Activated CD4-positive, alpha-beta memory T cell treated with anti-CD3 and anti-CD28 coated beads, Interleukin-2, amount 10 ng/mL, durations not matched to agents 7 days and 5 days (primary cell): ENCODE results near the gene SYT14. TPM values are rescaled to one million over a fixed set of nuclear protein-coding genes. Genes with fewer than 3 reads are reported as not detected.
"Not testable (repeated sequence)": the region's sequence is repeated elsewhere in the genome, so short reads cannot be mapped to it uniquely, and the experiment has no call there.

ENCODE experiments used
- CTCF ChIA-PET: fragments of 350-600 bp; sonication (Branson Sonifier 250); formaldehyde crosslinking; loops from one replicate; lab custom pipeline; 2021; ENCODE audit warnings: antibody characterized with exemption, inconsistent platforms; lab: Charles Lee
- POLR2A ChIA-PET: fragments of 350-600 bp; sonication (Branson Sonifier 250); formaldehyde crosslinking; loops from one replicate; lab custom pipeline; 2021; ENCODE audit warnings: antibody characterized with exemption; lab: Charles Lee
- DNase-seq: peaks from one replicate; pipeline ENCODE4 v3.0.0-alpha.2; 2020
- H3K27ac Mint-ChIP-seq: one replicate; pipeline ENCODE4 v1.8.0; 2021; ENCODE audit warnings: mild to moderate bottlenecking, mixed read lengths
- H3K27me3 Mint-ChIP-seq: one replicate; pipeline ENCODE4 v1.8.0; 2021; ENCODE audit warnings: mixed read lengths
- H3K36me3 Mint-ChIP-seq: one replicate; pipeline ENCODE4 v1.8.0; 2021; ENCODE audit warnings: low read depth, mixed read lengths
- H3K4me1 Mint-ChIP-seq: one replicate; pipeline ENCODE4 v1.8.0; 2021; ENCODE audit warnings: mixed read lengths
- H3K4me3 Mint-ChIP-seq: one replicate; pipeline ENCODE4 v1.8.0; 2021; ENCODE audit warnings: mild to moderate bottlenecking, mixed read lengths
- H3K9me3 Mint-ChIP-seq: one replicate; pipeline ENCODE4 v1.8.0; 2021; ENCODE audit warnings: mixed read lengths
- total RNA-seq, 2 experiments: library from RNA; stranded (reverse); gene quantifications; one replicate each; pipeline ENCODE4 v1.2.3, GENCODE V29; 2021

SYT14 gene
- total RNA-seq, 2 experiments from 2014 or later, result not detected

DNA sequence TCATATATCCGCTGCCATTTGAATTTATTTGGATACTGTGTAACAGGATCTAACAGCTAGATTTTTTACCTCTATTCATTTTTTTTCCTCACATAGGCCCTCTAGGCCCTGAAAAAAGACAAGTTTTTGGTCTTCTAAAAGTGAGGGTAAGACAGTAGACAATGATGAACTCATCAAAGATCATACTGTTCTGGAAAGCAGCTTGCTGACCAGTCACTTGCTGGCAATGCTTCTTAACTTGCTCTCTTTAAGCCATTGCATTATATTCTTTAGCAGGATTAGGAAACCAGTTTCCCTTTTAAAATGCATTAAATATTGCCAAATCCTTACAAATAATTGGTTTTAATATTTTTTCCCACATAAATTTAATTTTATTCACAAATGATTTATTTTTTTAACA, 65.5 kb downstream of the SYT14 start:
- POLR2A ChIA-PET, result no interaction called here
- DNase-seq, result no peak
- Mint-ChIP-seq H3K4me3 (no peak overlapping the region), H3K4me1 (no peaks in the 10 kb centered on the region), H3K9me3 (no peaks in the 10 kb centered on the region), H3K27me3 (peaks cover 9% of the 10 kb centered on the region), H3K36me3 (no peaks in the 10 kb centered on the region), H3K27ac (no peak overlapping the region)
- CTCF ChIA-PET, result no interaction called here

- H3K27ac Mint-ChIP-seq, result no peak overlapping the region
Measured at GRCh38 chr1:210010161-210010560, 72.1 kb downstream of the SYT14 start.

DNA sequence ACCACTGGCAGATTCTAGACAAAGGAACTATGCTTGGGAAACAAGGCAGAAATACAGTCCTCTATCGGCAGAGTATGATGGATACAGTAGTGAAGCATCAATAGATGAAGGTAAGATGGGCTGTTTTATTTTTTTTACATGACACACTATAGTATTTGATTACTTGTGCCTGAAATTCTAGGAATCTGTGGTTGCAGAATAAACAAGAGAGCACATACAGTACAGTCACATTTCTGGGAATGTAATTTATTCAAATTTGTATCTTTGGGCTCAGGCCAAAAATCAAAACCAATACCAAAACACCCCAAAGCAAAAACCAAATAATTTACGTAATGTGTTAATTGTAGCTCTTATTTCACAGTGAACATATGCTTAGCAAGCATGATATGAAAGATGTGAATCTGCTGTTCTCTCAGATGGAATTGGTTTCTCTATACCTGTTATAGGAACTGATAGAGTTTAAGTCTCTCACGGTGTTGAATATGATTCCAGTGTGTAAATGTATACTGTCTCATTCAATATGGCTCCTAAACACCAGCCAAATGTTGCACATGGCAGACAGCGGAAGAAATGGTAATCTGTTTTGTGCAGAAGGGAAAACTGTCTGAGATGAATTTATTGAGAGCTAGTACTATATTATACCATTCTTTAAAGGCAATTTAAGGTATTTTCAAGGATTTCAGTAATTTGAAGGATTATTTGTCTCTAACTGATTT, 83.3 kb downstream of the SYT14 start:
- DNase-seq, result no peak
- CTCF ChIA-PET, result interaction anchor here (0.5 kb wide), 1 partner anchor 31 kb away, joined by 4 read pairs; no protein-coding TSS in a partner anchor
- no peaks in the 10 kb centered on the region for H3K4me1 Mint-ChIP-seq
- no peaks in the 10 kb centered on the region for H3K36me3 Mint-ChIP-seq
- POLR2A ChIA-PET, result no interaction called here
- no peak overlapping the region for H3K4me3 Mint-ChIP-seq
- peaks cover 2% of the 10 kb centered on the region for H3K27me3 Mint-ChIP-seq
- H3K9me3 Mint-ChIP-seq, result no peaks in the 10 kb centered on the region
- no peak overlapping the region for H3K27ac Mint-ChIP-seq

More at GRCh38 chr1:210010161-210010560, 72.1 kb downstream of the SYT14 start:
- Mint-ChIP-seq H3K4me1 (no peaks in the 10 kb centered on the region), H3K9me3 (no peaks in the 10 kb centered on the region), H3K4me3 (no peak overlapping the region), H3K27me3 (no peaks in the 10 kb centered on the region), H3K36me3 (no peaks in the 10 kb centered on the region)
- ChIA-PET POLR2A (no interaction called here), CTCF (no interaction called here)
- no peak for DNase-seq

- no peak overlapping the region for H3K4me3 Mint-ChIP-seq
- no peak overlapping the region for H3K27ac Mint-ChIP-seq
- H3K27me3 Mint-ChIP-seq, result no peaks in the 10 kb centered on the region
- DNase-seq, result no peak
- CTCF ChIA-PET, result no interaction called here
- POLR2A ChIA-PET, result no interaction called here
- H3K36me3 Mint-ChIP-seq, result no peaks in the 10 kb centered on the region
- H3K9me3 Mint-ChIP-seq, result no peaks in the 10 kb centered on the region
- H3K4me1 Mint-ChIP-seq, result no peaks in the 10 kb centered on the region
Measured at GRCh38 chr1:210022044-210022443, 84.0 kb downstream of the SYT14 start.

GRCh38 chr1:210024282-210024681, 86.3 kb downstream of the SYT14 start:
- Mint-ChIP-seq H3K27me3 (no peaks in the 10 kb centered on the region), H3K9me3 (no peaks in the 10 kb centered on the region), H3K4me1 (no peaks in the 10 kb centered on the region), H3K4me3 (no peak overlapping the region), H3K36me3 (no peaks in the 10 kb centered on the region), H3K27ac (no peak overlapping the region)
- POLR2A ChIA-PET, result no interaction called here
- DNase-seq, result no peak
- CTCF ChIA-PET, result no interaction called here

DNA sequence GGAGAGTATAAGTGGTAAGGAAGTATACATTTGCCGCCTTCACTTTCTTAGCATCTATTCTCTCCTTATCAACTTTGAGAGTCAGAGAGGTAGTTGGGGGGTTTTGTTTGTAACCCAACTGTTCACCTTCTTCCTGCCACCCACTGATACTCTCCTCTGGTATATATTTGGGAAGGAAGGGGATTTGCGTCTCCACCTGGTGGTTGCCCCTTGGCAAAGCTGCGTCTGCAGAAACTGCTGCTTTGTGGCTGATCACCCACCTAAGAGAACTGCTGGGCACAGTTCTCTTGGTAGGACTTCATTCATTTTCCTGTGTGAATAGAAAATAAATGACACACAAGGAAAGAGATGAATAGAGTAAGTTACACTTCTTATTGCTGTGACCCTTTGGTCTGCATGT, 87.0 kb downstream of the SYT14 start:
- no peak for DNase-seq
- no peaks in the 10 kb centered on the region for H3K36me3 Mint-ChIP-seq
- CTCF ChIA-PET, result no interaction called here

GRCh38 chr1:210025870-210026269, 87.9 kb downstream of the SYT14 start:
- Mint-ChIP-seq H3K36me3 (no peaks in the 10 kb centered on the region), H3K9me3 (no peaks in the 10 kb centered on the region), H3K4me3 (no peak overlapping the region), H3K27ac (no peak overlapping the region), H3K4me1 (no peaks in the 10 kb centered on the region), H3K27me3 (no peaks in the 10 kb centered on the region)
- ChIA-PET POLR2A (no interaction called here), CTCF (interaction anchor here (0.7 kb wide), 2 partner anchors 14 to 374 kb away, joined by 3 read pairs; no protein-coding TSS in a partner anchor)
- no peak for DNase-seq

More for the DNA sequence above, 87.0 kb downstream of the SYT14 start:
- Mint-ChIP-seq H3K9me3 (no peaks in the 10 kb centered on the region), H3K4me3 (no peak overlapping the region), H3K27me3 (no peaks in the 10 kb centered on the region), H3K27ac (no peak overlapping the region), H3K4me1 (no peaks in the 10 kb centered on the region)
- POLR2A ChIA-PET, result no interaction called here

DNA sequence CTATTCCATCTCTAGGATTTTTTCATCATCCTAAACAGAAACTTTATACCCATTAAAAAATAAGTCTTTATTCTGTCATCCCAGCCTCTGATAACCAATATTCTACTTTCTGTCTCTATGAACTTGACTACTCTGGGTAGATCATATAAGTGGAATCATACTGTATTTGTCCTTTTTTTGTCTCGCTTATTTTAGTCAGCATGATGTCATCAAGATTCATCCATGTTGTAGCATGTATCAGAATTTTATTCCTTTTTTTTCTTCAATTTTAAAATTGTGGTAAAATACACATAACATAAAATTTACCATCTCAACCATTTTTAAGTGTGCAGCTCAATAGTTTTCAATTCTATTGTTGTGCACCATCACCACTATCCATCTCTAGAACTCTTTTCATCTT, 90.0 kb downstream of the SYT14 start:
- Mint-ChIP-seq H3K4me1 (no peaks in the 10 kb centered on the region), H3K9me3 (no peaks in the 10 kb centered on the region), H3K36me3 (no peaks in the 10 kb centered on the region), H3K4me3 (no peak overlapping the region), H3K27me3 (no peaks in the 10 kb centered on the region), H3K27ac (no peak overlapping the region)
- no peak for DNase-seq
- ChIA-PET POLR2A (no interaction called here), CTCF (no interaction called here)

- Mint-ChIP-seq H3K9me3 (no peaks in the 10 kb centered on the region), H3K36me3 (no peaks in the 10 kb centered on the region), H3K27me3 (no peaks in the 10 kb centered on the region), H3K27ac (no peak overlapping the region), H3K4me1 (no peaks in the 10 kb centered on the region), H3K4me3 (no peak overlapping the region)
- DNase-seq, result no peak
- ChIA-PET CTCF (no interaction called here), POLR2A (no interaction called here)
Measured at GRCh38 chr1:210031473-210031872, 93.5 kb downstream of the SYT14 start.

DNA sequence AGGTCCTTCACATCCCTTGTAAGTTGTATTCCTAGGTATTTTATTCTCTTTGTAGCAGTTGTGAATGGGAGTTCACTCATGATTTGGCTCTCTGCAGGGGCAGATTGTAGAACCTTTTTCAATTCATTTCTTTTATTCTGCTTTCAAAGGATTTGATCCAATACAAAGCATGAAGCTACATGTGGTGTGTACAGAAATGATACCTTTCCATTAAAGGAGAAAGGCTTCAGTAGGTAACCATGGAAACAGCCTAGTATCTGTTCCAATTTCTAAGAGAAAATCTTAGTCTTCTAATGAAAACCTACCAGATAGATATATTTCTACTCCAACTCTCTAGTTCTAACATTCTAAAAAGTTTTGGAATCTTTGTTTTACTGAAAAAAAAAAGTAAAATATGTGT, 105.0 kb downstream of the SYT14 start:
- Mint-ChIP-seq H3K27ac (no peak overlapping the region), H3K4me1 (no peaks in the 10 kb centered on the region), H3K36me3 (no peaks in the 10 kb centered on the region), H3K27me3 (no peaks in the 10 kb centered on the region), H3K9me3 (no peaks in the 10 kb centered on the region), H3K4me3 (no peak overlapping the region)
- DNase-seq, result no peak
- ChIA-PET CTCF (no interaction called here), POLR2A (no interaction called here)

- no peaks in the 10 kb centered on the region for H3K36me3 Mint-ChIP-seq
- H3K4me1 Mint-ChIP-seq, result no peaks in the 10 kb centered on the region
- H3K27ac Mint-ChIP-seq, result no peak overlapping the region
- DNase-seq, result no peak
- H3K9me3 Mint-ChIP-seq, result no peaks in the 10 kb centered on the region
- ChIA-PET CTCF (no interaction called here), POLR2A (no interaction called here)
- H3K4me3 Mint-ChIP-seq, result no peak overlapping the region
- no peaks in the 10 kb centered on the region for H3K27me3 Mint-ChIP-seq
Measured at GRCh38 chr1:210049616-210050015, 111.6 kb downstream of the SYT14 start.

DNA sequence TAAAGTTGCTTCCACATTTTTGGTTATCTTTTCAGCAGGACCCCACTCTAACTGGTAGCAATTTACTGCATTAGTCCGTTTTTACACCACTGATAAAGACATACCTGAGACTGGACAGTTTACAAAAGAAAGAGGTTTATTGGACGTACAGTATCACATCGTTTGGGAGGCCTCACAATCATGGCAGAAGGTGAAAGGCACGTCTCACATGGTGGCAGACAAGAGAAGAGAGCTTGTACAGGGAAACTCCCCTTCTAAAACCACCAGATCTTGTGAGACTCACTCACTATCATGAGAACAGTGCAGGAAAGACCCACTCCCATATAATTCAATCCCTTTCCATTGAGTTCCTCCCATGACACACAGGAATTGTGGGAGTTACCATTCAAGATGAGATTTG, 112.5 kb downstream of the SYT14 start:
- POLR2A ChIA-PET, H3K36me3 Mint-ChIP-seq, H3K4me3 Mint-ChIP-seq: not testable (repeated sequence)

GRCh38 chr1:210053126-210053525, 115.1 kb downstream of the SYT14 start:
- H3K4me3 Mint-ChIP-seq, result no peak overlapping the region
- no peak overlapping the region for H3K27ac Mint-ChIP-seq
- H3K9me3 Mint-ChIP-seq, result no peaks in the 10 kb centered on the region
- ChIA-PET CTCF (interaction anchor here (0.7 kb wide), 1 partner anchor 20 kb away, joined by 4 read pairs; no protein-coding TSS in a partner anchor), POLR2A (interaction anchor here (1.0 kb wide), 1 partner anchor 23 kb away, joined by 3 read pairs; no protein-coding TSS in a partner anchor)
- H3K36me3 Mint-ChIP-seq, result no peaks in the 10 kb centered on the region
- DNase-seq, result no peak
- H3K27me3 Mint-ChIP-seq, result peaks cover 1% of the 10 kb centered on the region
- H3K4me1 Mint-ChIP-seq, result no peaks in the 10 kb centered on the region

More for the DNA sequence above, 112.5 kb downstream of the SYT14 start:
- H3K4me1 Mint-ChIP-seq, H3K9me3 Mint-ChIP-seq, H3K27ac Mint-ChIP-seq, CTCF ChIA-PET, DNase-seq, H3K27me3 Mint-ChIP-seq: not testable (repeated sequence)

DNA sequence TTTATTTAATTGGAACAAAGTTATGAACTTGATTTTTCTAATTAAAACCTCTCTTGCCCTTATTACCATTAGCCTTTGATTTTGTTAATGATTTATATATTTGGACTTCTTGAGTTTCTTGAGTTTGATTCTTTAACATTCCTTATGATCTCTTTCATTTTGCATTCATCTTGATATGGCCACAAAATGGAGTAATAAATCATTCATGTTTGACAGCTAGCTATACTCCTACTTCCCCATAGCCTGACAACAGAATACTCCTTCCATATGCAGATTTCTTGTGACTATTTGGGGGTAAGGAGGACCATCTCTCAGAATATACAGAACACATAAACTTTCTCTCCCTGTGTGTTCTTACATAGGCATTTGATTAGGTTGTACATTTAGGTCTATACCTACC, 119.6 kb downstream of the SYT14 start:
- ChIA-PET POLR2A (no interaction called here), CTCF (no interaction called here)
- Mint-ChIP-seq H3K27me3 (peaks cover 1% of the 10 kb centered on the region), H3K27ac (no peak overlapping the region), H3K4me1 (no peaks in the 10 kb centered on the region), H3K9me3 (no peaks in the 10 kb centered on the region), H3K36me3 (no peaks in the 10 kb centered on the region), H3K4me3 (no peak overlapping the region)
- no peak for DNase-seq
